Progenitor cell of endocrine pancreas (in vitro differentiated cells): ENCODE measurements around the gene ZBTB20. TPM values are rescaled to one million over a fixed set of nuclear protein-coding genes. Genes with fewer than 3 reads are reported as not detected.

Source experiments
- DNase-seq: peaks from one replicate; pipeline ENCODE4 v3.0.0; 2021; ENCODE audit warnings: low spot score; ENCODE audit not compliant: unreplicated experiment
- H3K27ac Mint-ChIP-seq: 2 replicates; pipeline ENCODE4 v1.8.0; 2021; ENCODE audit warnings: mild to moderate bottlenecking, moderate library complexity, mixed read lengths
- H3K27me3 Mint-ChIP-seq: 2 replicates; pipeline ENCODE4 v1.8.0; 2021; ENCODE audit warnings: mixed read lengths
- H3K36me3 Mint-ChIP-seq: 2 replicates; pipeline ENCODE4 v1.8.0; 2022; ENCODE audit warnings: mixed read lengths; ENCODE audit not compliant: insufficient read depth
- H3K4me1 Mint-ChIP-seq: 2 replicates; pipeline ENCODE4 v1.8.0; 2021; ENCODE audit warnings: low read depth, mixed read lengths
- H3K4me3 Mint-ChIP-seq: 2 replicates; pipeline ENCODE4 v1.8.0; 2021; ENCODE audit warnings: low read depth, mild to moderate bottlenecking, moderate library complexity, mixed read lengths
- H3K9me3 Mint-ChIP-seq: 2 replicates; pipeline ENCODE4 v1.8.0; 2021; ENCODE audit warnings: low read depth, mixed read lengths
- total RNA-seq: library from RNA; stranded (reverse); gene quantifications from 2 replicates; pipeline ENCODE4 v1.2.1, GENCODE V29; 2021
- TF ChIP-seq, protein P1 (sequence below): fragments of 200-600 bp; sonication (generic); IDR thresholded peaks from one replicate; pipeline ENCODE4 v1.5.0; 2021; ENCODE audit warnings: antibody characterized with exemption, mild to moderate bottlenecking; ENCODE audit not compliant: unreplicated experiment

Gene ZBTB20
- total RNA-seq, 1 donor from 2014 or later = 27.3 TPM

DNA sequence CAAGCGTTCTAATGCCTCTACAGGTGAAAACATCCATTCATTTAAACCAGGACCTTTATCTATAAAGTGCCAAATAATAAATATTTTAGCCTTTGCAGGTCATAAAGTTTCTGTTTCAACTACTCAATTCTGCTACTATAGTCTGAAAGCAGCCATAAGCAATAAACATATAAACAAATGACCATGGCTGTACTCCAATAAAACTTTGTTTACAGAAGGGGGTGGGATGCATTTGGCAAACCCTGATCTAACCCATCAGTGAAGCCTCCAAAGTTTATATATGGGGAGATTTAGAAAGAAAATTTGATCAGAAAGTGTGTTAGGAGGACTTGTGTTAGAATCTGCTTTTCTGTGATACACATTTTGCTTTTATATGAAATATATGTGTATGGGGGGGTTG, 161.3 kb downstream of the ZBTB20 start:
- Mint-ChIP-seq H3K9me3 (peaks cover 9% of the 10 kb centered on the region), H3K4me3 (no peak overlapping the region), H3K27me3 (no peaks in the 10 kb centered on the region), H3K27ac (no peak overlapping the region), H3K4me1 (peaks cover 6% of the 10 kb centered on the region), H3K36me3 (peaks cover 1% of the 10 kb centered on the region)
- DNase-seq = no peak
- TF ChIP-seq, protein P1, sequence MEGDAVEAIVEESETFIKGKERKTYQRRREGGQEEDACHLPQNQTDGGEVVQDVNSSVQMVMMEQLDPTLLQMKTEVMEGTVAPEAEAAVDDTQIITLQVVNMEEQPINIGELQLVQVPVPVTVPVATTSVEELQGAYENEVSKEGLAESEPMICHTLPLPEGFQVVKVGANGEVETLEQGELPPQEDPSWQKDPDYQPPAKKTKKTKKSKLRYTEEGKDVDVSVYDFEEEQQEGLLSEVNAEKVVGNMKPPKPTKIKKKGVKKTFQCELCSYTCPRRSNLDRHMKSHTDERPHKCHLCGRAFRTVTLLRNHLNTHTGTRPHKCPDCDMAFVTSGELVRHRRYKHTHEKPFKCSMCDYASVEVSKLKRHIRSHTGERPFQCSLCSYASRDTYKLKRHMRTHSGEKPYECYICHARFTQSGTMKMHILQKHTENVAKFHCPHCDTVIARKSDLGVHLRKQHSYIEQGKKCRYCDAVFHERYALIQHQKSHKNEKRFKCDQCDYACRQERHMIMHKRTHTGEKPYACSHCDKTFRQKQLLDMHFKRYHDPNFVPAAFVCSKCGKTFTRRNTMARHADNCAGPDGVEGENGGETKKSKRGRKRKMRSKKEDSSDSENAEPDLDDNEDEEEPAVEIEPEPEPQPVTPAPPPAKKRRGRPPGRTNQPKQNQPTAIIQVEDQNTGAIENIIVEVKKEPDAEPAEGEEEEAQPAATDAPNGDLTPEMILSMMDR = no peak

DNA sequence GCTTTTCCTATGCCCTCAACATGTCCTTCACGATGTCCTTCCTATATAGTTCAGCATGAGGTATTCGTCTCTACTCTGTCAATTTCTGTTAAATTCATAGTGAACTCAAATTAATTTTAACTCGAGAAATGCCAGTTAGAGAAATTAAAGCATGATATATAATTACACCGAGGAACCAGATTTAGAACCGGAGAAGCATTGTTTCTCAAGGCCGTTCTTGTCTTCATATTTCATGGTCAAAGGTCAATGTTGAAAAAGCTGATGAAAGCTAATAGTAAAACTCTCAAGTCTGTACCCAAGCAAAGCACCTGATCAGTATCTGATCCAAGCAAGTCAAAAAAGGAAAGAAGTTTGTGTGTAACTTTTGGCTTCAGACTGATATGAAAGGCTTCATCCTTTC, 163.8 kb downstream of the ZBTB20 start:
- peaks cover 11% of the 10 kb centered on the region for H3K4me1 Mint-ChIP-seq
- no peak for DNase-seq
- no peaks in the 10 kb centered on the region for H3K27me3 Mint-ChIP-seq
- H3K36me3 Mint-ChIP-seq = no peaks in the 10 kb centered on the region
- no peak overlapping the region for H3K27ac Mint-ChIP-seq
- no peak overlapping the region for H3K4me3 Mint-ChIP-seq
- TF ChIP-seq, protein P1 = no peak
- H3K9me3 Mint-ChIP-seq = no peaks in the 10 kb centered on the region

DNA sequence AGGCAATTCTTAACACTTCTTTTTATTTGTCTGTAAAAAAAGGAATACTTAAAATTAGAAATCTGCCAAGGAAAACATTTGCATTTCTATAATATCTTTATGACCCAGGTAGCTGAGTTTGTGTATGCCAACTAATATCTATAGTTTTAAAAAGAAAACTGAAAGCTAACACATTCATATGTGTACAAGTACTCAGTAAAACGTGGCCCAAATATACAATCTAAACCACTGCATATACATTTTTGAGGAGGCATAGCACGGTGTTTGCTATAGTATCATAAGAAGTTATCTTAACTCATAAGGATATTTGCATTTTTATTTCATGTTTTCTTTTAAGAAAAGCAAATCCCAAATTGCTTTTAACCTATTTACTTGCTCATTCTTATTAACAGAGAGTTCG, 172.7 kb downstream of the ZBTB20 start:
- no peaks in the 10 kb centered on the region for H3K27me3 Mint-ChIP-seq
- no peak overlapping the region for H3K4me3 Mint-ChIP-seq
- TF ChIP-seq, protein P1 = no peak
- no peak overlapping the region for H3K27ac Mint-ChIP-seq
- no peaks in the 10 kb centered on the region for H3K9me3 Mint-ChIP-seq
- no peak for DNase-seq
- no peaks in the 10 kb centered on the region for H3K36me3 Mint-ChIP-seq
- H3K4me1 Mint-ChIP-seq = peaks cover 5% of the 10 kb centered on the region

DNA sequence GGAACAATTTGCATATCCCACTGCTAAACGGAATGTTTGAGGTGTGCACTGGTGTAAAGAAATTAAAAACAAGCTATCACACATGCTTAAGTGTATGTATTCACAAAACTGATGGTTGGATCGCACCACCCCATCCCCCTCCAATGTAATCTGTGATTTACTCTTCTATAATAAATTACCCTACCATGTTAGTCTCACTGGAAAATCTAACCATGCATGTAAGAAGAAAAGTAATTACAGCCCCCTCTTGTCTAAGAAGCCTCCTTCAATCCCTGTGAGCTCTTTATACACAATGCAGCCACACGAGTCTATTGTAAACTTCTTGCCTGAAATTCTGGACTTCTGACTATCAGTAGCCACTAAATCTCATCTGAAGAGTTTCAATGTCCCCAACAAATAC, 173.6 kb downstream of the ZBTB20 start:
- no peaks in the 10 kb centered on the region for H3K36me3 Mint-ChIP-seq
- no peaks in the 10 kb centered on the region for H3K9me3 Mint-ChIP-seq
- no peak overlapping the region for H3K27ac Mint-ChIP-seq
- no peak overlapping the region for H3K4me3 Mint-ChIP-seq
- TF ChIP-seq, protein P1 = no peak
- peaks cover 5% of the 10 kb centered on the region for H3K4me1 Mint-ChIP-seq
- no peak for DNase-seq
- H3K27me3 Mint-ChIP-seq = no peaks in the 10 kb centered on the region

DNA sequence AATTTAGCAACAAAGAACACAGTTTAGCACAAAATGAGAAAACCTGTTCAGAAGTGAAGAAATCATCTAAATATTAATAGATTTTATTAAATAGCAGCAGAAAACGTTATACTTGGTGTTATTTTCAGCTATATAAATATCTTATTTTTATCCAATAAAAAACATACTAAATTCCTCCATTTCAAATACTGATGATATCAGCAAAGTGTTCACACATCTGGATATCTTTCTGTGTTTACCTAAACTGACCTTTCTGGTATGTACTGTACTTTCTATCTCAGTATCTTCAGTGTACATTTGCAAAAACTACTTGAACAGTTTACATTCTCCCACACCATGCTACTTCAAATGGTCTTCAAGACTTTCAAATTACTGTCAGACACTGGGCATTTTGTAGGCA, 179.9 kb downstream of the ZBTB20 start:
- Mint-ChIP-seq H3K27ac (no peak overlapping the region), H3K27me3 (no peaks in the 10 kb centered on the region), H3K4me1 (peaks cover 10% of the 10 kb centered on the region), H3K4me3 (no peak overlapping the region), H3K36me3 (no peaks in the 10 kb centered on the region), H3K9me3 (no peaks in the 10 kb centered on the region)
- no peak for DNase-seq
- TF ChIP-seq, protein P1 = no peak

DNA sequence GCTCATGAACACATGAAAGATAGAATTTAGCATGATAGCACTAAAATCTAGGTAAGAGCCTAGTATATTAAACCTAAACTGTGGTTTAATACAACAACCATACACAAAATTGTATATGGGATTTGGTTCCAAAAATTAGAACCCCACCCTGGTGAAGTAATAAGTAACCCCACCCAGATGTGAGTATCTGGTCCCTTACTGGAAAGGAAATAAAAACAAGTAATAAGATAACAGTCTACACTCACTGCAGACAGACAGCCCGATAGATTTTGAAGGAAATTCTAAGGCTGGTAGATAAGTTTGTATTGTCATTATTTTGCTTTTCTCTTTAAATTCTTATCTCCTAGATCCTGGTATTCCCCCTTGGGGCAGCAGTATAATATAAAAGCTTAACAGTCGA, 184.9 kb downstream of the ZBTB20 start:
- no peaks in the 10 kb centered on the region for H3K36me3 Mint-ChIP-seq
- no peaks in the 10 kb centered on the region for H3K27me3 Mint-ChIP-seq
- no peak overlapping the region for H3K4me3 Mint-ChIP-seq
- no peak for DNase-seq
- no peaks in the 10 kb centered on the region for H3K9me3 Mint-ChIP-seq
- H3K4me1 Mint-ChIP-seq = peaks cover 8% of the 10 kb centered on the region
- TF ChIP-seq, protein P1 = no peak
- H3K27ac Mint-ChIP-seq = no peak overlapping the region
